ENCODE results near the gene CEL. TPM values are rescaled to one million over a fixed set of nuclear protein-coding genes. Genes with fewer than 3 reads are reported as not detected.
"Not testable (repeated sequence)": the region's sequence is repeated elsewhere in the genome, so short reads cannot be mapped to it uniquely, and the experiment has no call there.

Gene CEL
- total RNA-seq, 1 experiment from 2014 or later = 1.0 TPM

DNA sequence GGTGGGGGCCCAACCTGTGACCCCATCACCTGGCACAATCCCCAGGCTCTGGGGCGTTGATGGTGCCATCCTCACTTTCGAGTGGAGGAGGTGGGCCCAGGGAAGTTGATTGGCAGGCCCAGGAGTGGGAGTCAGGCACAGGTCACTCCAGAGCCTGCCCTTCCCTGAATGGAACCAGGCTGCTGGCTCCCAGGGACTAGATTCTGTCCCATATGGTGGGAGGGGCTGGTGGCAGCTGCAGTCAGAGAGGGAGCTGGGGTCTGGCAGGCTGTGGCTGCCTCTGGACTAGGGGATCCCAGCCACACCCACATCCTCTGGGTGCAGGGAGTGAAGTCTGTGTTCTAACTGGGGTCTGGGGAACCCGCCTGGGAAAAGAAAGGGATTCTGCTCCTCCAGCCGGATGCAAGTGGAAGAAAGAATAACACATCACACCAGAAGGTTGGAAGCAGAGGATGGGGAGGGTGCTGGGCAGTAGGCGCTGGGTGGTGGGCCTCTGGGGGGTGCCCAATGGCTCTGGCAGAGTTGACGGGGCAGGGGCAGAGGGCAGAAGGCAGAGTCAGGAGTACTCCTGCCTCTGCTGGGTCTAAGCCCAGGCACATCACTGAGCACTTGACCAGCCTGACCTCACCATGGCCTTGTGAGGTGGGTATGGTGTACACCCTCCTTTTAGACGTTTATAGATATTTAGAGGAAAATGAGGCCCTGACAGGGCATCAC lies 25.8 kb downstream of the CEL start:
- Histone ChIP-seq H3K9me3 (no peaks in the 10 kb centered on the region), H3K36me3 (no peaks in the 10 kb centered on the region), H3K4me3 (no peak overlapping the region), H3K27me3 (no peaks in the 10 kb centered on the region)
- no peak for DNase-seq

DNA sequence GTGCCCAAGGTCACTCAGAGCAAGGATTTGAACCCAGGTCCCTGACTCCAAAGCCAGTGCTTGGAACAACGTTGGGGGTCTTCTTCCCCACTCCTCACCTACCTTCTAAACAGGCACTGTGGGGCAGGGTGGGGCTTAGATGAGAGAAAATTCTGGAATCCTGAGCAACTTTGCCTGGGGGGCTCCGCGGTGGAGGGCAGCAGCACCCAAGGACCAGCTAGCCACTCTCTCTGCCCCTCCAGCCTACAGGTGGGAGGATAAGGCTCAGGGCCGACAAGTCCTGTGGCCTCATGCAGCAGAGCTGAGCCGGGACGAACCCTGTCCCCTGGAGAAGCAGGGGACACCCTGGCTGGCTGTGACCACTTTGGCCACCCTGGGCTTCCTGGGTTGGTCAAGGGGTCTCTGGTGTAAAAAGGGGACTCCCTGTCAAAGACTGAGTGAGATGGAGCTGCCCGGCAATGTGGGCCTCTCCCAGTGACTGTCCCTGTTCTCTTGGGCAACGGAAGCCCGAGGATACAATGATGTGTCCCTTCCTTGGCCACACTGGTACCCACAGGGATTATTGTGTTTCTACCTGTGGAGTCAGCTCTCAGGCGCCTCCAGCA lies 26.5 kb downstream of the CEL start:
- Histone ChIP-seq H3K4me3 (no peak overlapping the region), H3K36me3 (no peaks in the 10 kb centered on the region), H3K27me3 (no peaks in the 10 kb centered on the region), H3K9me3 (no peaks in the 10 kb centered on the region)
- DNase-seq = no peak

DNA sequence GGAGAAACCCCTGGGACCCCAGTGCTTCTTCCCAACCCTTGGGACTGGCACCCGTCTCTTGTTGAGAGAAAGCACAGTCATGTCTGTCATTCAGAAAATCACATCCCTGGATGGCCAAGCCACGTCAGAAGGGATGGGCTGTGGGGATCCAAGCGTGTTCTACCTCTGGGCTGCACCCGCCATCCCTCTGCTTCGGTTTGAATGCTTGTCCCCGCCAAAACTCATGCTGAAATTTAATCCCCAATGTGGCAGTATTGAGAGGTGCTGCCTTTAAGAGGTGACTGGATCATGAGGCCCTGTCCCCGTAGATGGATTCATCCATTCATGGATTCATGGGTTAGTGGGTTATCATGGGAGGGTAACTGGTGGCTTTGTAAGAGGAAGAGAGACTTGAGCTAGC lies 27.0 kb downstream of the CEL start:
- H3K36me3 ChIP-seq = peaks cover 3% of the 10 kb centered on the region; the same call in 1 of the 2 replicates
- no peaks in the 10 kb centered on the region for H3K27me3 ChIP-seq
- H3K9me3 ChIP-seq = no peaks in the 10 kb centered on the region
- no peak for DNase-seq
- no peak overlapping the region for H3K4me3 ChIP-seq

DNA sequence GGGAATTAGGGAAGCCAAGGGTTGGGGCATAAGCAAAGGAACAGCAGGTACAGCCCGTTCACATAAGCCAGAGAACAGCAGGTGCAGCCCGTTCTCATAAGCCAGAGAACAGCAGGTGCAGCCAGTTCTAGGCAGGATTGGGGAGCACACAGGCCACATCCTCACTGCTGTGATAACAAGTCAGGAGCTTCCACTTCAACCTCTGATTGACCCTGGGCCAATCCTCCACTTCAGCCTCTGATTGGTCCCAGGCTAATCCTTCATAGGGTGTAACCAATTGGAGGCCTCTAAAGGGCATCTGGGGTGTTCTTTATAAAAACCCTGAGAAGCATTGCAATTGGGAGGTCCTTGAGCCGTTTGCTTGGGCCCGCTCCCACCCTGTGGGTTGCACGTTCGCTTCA lies 27.5 kb downstream of the CEL start:
- Histone ChIP-seq H3K4me3 (no peak overlapping the region), H3K27me3 (no peaks in the 10 kb centered on the region), H3K9me3 (no peaks in the 10 kb centered on the region), H3K36me3 (peaks cover 3% of the 10 kb centered on the region; the same call in 1 of the 2 replicates)
- DNase-seq = no peak

DNA sequence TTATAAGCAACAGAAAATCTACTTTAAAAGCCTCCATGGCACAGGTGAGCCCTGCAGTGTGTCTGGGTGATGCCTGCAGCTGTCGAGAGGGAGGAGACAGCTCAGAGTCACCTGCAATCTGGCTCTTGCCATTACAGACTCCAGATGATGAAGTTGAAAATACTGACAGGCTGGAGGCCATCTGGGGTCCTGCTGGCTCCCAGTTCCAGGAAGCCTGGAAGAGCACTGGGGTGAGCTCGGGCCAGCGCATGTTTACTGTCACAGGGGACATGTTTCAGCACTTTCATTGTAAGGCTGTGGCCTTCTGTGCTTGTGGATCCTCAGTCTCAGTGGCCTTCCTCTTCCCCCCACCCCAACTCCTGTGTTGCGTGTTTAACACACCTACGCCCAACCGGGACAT lies 28.4 kb downstream of the CEL start:
- Histone ChIP-seq H3K27me3 (no peaks in the 10 kb centered on the region), H3K4me3 (no peak overlapping the region), H3K9me3 (peaks cover 1% of the 10 kb centered on the region), H3K36me3 (peaks cover 3% of the 10 kb centered on the region)
- no peak for DNase-seq

DNA sequence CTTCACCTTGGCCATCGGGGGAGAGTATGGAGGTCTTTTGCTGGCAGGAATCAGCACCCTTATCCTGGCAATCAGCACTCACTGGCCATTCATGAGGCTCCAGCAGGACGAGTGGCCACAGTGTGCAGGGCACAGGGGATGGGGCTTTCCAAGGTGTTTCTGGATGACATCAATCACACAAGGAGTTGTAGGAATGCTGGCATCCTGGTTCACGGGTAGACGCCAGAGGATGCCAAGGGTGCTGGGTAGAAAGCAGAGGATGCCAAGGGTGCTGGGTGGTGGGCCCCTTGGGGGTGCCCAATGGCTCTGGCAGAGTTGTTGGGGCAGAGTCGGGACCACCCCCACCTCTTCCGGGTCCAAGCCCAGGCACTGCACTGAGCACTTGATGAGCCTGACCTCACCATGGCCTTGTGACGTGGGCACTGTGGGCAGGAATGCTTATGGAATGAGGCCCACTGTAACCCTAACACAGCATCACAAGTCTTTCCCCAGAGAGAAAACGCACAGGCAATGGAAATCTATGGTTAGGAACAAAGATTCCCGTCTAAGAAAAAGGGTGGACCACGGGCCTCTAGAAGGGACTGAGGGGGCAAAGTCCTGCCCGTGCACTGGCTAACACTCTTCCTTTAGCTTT lies 29.1 kb downstream of the CEL start:
- Histone ChIP-seq H3K4me3 (no peak overlapping the region), H3K27me3 (no peaks in the 10 kb centered on the region), H3K36me3 (peaks cover 10% of the 10 kb centered on the region), H3K9me3 (peaks cover 8% of the 10 kb centered on the region)
- no peak for DNase-seq

DNA sequence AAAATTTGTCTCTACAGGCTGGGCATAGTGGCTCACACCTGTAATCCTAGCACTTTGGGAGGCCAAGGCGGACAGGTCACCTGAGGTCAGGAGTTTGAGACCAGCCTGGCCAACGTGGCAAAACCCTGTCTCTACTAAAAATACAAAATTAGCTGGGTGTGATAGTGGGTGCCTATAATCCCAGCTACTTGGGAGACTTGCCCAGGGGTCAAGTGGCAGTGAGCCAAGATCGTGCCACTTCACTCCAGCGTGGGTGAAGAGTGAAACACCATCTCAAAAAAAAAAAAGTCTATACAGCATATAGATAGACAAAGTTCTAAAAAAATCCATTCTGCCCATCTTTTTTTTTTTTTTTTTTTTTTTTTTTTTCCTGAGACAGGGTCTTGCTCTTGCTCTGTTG lies 32.6 kb downstream of the CEL start:
- not testable (repeated sequence) for DNase-seq, H3K27me3 ChIP-seq, H3K4me3 ChIP-seq
- peaks cover 25% of the 10 kb centered on the region for H3K9me3 ChIP-seq
- H3K36me3 ChIP-seq = peaks cover 45% of the 10 kb centered on the region

DNA sequence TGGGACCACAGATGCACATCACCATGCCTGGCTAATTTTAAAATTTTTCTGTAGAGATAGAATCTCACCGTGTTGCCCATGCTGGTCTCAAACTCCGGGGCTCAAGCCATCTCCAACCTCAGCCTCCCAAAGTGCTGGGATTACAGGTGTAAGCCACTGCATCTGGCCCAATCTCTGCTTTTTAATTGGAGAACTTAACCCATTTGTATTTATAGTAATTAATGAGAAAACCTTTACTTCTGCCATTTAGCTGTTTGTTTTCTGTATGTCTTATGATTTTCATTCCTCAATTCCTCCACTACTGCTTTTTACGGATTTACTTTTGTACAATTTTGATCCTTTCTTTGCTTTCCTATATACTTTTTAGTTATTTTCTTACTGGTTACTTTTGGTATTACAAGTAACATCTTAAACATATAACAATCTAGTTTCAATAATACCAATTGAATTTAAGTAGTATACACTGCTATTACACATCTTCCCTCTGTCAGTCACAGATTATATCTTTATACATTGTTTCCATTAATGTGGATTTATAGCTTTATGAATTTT lies 33.1 kb downstream of the CEL start:
- DNase-seq = no peak
- Histone ChIP-seq H3K9me3 (peaks cover 25% of the 10 kb centered on the region), H3K4me3 (no peak overlapping the region), H3K27me3 (no peaks in the 10 kb centered on the region), H3K36me3 (peaks cover 50% of the 10 kb centered on the region)

DNA sequence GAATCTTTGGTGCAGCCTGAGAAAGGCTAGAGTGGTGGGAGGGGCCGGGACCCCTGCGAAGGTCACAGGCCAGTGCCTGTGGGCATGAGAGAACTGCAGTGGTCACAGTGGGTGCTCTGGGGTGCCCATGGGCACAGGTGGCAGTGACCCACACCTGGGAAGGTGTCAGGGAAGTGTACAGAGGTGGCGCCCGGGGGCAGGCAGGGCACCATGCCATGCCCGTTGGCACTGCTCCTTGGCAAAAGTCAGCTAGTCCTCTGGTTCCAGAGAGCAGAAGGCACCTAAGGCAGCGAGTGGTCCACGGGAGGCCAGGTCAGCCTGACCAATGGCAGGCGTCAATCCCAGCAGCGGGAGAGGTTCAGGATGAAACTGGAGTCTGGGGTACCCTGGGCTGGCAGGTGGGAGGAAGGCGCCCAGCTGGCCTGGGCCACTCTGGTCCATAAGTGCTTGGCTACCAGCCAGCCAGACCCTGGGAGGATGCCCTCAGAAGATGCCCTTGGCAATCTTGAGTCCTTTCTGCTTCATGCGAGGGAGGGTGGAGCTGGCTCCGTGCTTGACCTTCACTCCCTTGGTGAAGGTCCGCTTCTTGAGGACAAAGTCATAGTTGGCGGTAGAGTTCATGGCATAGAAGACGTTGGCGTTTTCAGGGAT lies 36.4 kb downstream of the CEL start:
- H3K36me3 ChIP-seq = peaks cover 82% of the 10 kb centered on the region

DNA sequence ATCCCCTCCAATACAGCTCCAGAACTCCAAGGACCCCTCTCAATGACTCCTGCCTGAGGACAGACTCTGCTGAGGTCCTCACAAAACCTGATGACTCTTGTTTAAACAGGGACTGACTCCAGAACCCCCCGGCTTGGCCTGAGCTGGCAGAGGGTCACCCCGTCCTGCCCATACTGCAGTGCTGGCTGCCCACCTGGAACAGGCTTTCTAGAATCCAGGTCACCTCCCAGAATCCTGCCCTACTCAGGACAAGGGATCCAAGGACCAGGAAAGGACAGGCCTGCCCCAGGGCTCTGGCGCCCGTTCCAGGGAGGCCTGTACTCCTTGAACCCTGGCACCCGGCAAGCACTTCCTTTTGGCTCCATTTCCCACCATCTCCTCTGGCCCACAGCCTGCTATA lies 37.1 kb downstream of the CEL start:
- H3K27me3 ChIP-seq = no peaks in the 10 kb centered on the region
- no peak for DNase-seq
- H3K36me3 ChIP-seq = peaks cover 83% of the 10 kb centered on the region
- H3K9me3 ChIP-seq = peaks cover 25% of the 10 kb centered on the region
- H3K4me3 ChIP-seq = no peak overlapping the region

More for the DNA sequence above, 36.4 kb downstream of the CEL start:
- no peaks in the 10 kb centered on the region for H3K27me3 ChIP-seq
- no peak overlapping the region for H3K4me3 ChIP-seq
- DNase-seq = no peak
- peaks cover 25% of the 10 kb centered on the region for H3K9me3 ChIP-seq

DNA sequence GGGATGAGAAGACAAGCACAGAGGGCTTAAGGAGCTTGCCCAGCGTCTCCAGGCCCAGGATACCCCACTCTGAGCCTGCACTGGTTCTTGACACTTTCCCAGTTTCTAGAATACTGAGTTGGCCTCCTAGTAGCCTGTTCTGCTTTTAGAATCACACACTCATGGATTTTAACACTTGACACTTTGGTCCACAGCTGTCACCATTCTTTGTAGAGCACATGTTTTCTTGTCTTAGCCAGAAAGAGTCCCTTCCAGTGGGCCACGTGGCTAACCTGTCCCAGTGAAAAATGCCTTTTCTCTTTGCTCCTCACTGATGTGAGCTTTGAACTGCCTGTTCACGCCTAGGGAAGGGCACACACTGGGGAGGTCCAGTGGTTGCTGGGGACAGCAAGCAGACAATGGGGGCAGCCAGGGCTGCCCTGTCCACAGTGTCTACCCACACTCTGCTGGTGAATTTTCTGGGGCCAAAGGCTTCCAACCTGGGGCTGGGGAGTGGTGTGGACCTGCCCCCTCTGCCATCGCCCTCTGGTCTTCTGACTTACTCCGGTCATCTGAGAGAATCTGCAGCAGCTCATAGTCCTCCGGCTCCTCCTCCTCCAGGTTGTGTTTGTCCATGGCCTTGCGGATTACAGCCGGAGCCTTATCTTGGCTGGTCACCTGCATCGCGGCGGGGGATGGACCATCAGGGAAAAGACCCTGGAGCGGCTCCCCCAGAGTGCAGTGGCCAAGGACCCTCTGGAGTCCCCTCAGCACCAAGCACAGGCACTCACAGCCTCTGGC lies 38.1 kb downstream of the CEL start:
- no peaks in the 10 kb centered on the region for H3K27me3 ChIP-seq
- peaks cover 83% of the 10 kb centered on the region for H3K36me3 ChIP-seq
- H3K9me3 ChIP-seq = peaks cover 25% of the 10 kb centered on the region
- H3K4me3 ChIP-seq = no peak overlapping the region
- no peak for DNase-seq

DNA sequence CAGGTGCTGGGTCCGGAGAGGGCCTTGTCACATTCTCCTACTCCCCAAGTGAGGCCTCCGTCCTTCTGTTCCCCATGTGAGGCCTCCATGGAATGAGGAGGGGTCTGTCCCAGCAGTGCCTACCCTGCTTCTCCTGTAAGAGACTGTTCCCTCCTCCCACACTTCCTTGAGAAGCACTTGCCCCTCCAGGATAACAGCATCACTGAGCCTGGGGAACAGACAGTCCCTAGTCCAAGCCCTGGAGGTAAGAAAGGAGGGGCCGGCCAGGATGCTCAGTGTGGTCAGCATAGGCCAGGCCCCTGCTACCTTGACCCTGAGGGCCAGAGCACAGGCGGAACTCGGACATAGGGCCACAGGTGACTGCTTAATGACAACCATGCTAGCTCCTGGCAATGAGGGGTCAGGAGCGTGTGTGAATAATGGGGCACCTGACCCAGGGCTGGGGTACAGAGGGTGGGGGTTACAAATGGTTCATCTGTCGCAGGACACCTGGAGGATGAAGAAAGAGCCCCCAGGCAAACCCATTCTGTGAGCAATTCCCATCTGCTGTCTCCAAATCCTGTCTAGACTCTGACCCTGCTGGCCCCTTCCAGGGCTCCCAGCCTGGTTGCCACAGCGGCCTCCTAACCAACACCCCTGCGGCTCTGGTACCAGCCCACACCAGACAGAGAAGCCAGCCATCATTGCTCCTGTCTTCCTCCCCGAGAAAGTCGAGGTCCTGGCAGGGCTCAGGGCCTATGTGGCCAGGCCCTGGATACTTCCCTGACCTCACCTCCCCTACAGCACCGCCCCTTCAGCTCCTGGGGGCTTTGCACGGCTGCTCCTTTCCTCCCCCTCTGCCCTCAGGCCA lies 39.0 kb downstream of the CEL start:
- no peak overlapping the region for H3K4me3 ChIP-seq
- H3K9me3 ChIP-seq = peaks cover 19% of the 10 kb centered on the region
- no peaks in the 10 kb centered on the region for H3K27me3 ChIP-seq
- no peak for DNase-seq
- H3K36me3 ChIP-seq = peaks cover 80% of the 10 kb centered on the region

DNA sequence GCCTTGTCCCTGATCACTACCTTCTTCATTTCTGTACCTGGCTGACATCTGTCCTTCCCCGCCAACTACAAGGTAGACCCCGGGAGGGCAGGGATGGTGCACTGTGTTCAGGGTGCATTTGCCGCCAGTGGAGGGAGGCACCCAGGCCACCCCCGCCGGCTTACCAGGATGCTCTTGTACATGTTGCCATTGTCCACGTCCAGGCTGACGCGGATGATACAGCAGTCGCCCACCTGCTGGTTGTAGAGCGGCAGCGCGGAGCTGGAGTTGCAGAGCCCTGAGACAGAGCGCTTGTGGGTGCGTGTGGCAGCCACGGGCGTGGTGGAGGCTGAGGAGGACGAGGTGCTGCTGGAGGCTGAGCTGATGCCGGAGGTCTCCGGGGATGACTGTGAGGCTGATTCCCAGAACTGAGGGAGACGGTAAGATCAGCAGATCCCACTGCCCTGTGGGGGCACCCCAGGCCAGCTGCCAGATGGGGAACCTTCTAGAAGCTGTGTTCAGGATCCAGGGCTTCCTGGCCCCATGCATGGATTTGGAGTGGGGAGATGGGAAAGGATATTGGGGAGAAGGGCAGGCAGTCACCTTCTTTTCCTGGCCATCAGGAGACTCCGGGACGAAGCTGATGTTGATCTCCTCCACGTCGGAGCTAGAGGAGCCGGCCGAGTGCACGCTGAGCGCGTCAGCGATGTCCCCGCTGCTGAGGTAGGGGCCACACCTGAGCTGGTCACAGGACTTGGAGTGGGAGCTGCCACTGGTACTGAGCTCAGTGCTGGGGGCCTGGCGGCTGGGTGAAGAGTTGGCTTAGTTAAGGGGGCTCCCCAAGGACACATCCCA lies 39.8 kb downstream of the CEL start:
- Histone ChIP-seq H3K4me3 (no peak overlapping the region), H3K27me3 (no peaks in the 10 kb centered on the region), H3K36me3 (peaks cover 77% of the 10 kb centered on the region), H3K9me3 (peaks cover 10% of the 10 kb centered on the region)
- DNase-seq = no peak

DNA sequence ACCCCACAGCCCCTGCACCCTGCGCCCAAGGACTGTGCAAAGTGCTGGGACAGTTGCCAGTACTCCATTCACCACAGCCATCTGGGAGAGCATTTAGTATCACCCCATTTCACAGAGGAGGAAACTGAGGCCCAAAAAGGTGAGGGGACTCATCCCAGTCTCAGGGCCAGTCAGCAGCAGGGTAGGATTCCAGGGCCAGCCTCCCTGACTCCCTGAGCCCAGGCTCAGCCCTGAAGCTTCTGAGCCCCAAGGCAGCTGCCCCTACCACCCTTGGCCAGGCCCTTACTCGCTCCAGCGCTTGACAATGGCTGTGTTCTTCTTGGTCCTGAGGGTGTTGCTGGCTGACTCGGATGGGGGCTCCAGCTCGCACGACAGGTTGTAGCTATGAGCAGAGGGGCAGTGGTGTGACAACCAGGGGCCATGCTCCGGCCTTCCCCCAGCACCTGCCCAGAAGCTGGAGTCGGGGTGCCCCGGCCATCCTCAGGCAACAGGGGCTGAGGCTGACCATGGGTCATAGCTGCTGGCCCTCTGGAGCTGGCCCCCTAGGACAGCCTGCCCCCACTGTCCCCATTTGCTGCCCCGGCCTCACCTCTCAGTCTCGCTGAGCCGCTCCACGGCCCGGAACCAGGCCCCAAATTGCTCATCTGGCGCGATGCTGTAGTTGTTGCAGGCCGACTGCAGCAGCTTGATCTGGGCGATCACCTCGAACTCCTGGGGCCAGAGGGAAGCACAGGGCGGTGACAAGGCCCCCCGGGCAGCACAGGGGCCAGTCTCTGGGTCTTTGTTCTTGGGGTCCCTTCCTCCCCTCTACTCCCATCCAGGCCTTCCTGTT lies 40.6 kb downstream of the CEL start:
- Histone ChIP-seq H3K4me3 (no peak overlapping the region), H3K36me3 (peaks cover 73% of the 10 kb centered on the region), H3K9me3 (peaks cover 7% of the 10 kb centered on the region), H3K27me3 (no peaks in the 10 kb centered on the region)
- no peak for DNase-seq
